Measurements from ENCODE around the gene MINDY4.

GRCh38 chr7:30881448-30881847, 110.2 kb downstream of the MINDY4 start:
- TF ChIP-seq, protein P1, sequence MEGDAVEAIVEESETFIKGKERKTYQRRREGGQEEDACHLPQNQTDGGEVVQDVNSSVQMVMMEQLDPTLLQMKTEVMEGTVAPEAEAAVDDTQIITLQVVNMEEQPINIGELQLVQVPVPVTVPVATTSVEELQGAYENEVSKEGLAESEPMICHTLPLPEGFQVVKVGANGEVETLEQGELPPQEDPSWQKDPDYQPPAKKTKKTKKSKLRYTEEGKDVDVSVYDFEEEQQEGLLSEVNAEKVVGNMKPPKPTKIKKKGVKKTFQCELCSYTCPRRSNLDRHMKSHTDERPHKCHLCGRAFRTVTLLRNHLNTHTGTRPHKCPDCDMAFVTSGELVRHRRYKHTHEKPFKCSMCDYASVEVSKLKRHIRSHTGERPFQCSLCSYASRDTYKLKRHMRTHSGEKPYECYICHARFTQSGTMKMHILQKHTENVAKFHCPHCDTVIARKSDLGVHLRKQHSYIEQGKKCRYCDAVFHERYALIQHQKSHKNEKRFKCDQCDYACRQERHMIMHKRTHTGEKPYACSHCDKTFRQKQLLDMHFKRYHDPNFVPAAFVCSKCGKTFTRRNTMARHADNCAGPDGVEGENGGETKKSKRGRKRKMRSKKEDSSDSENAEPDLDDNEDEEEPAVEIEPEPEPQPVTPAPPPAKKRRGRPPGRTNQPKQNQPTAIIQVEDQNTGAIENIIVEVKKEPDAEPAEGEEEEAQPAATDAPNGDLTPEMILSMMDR (IDR thresholded peaks at IDR 0.05; ENCODE audit: insufficient read depth, low read depth, low read length) = no peak
- TF ChIP-seq EZH2 (IDR thresholded peaks at IDR 0.05; ENCODE audit: insufficient read depth, low read length) = no peak
